ENCODE measurements around the gene CASZ1. TPM values are rescaled to one million over a fixed set of nuclear protein-coding genes. Genes with fewer than 3 reads are reported as not detected.
A peak's percentile ranks its signal among the peaks of the same experiment; 100 is the strongest.

Gene CASZ1
- total RNA-seq, 1 experiment from 2014 or later, result 15.2 TPM

- Histone ChIP-seq H3K27ac (no peak overlapping the region), H3K4me2 (peak overlapping the region; percentile 97), H4K20me1 (ENCODE audit: insufficient read depth) (no peaks in the 10 kb centered on the region), H2AFZ (peak overlapping the region; percentile 66), H3K4me3 (peak overlapping the region; percentile 78), H3K9me2 (ENCODE audit: insufficient read depth) (no peaks in the 10 kb centered on the region), H3K9me3 (ENCODE audit: insufficient read depth, low read depth) (no peaks in the 10 kb centered on the region), H3F3A (ENCODE audit: insufficient read depth, low read depth) (peaks cover 5% of the 10 kb centered on the region; the same call in 1 of the 2 replicates), H3K27me3 (ENCODE audit: insufficient read depth, low read depth) (no peaks in the 10 kb centered on the region), H3K79me2 (ENCODE audit: low read depth) (no peaks in the 10 kb centered on the region), H3K4me1 (replicated peaks; ENCODE audit: insufficient read depth) (peaks cover 19% of the 10 kb centered on the region), H3K36me3 (ENCODE audit: low read depth) (no peaks in the 10 kb centered on the region)
- BruUV-seq (replicated peaks), result no TSS peak
- ChIA-PET POLR2A (ENCODE audit: unreplicated experiment) (interaction anchor here (0.6 kb wide), 1 partner anchor 32 kb away, joined by 4 read pairs; no protein-coding TSS in a partner anchor), CTCF (interaction anchor here (0.5 to 0.6 kb wide), 3 partner anchors 23 to 72 kb away, joined by 11 to 15 read pairs (median 13); no protein-coding TSS in a partner anchor)
- peak in 1 of 2 experiments; percentile 54 for DNase-seq
- intact Hi-C loops (cut with micrococcal nuclease; ENCODE audit: unreplicated experiment), result no loop called here
- TF ChIP-seq CTCF (conservative IDR thresholded peaks at IDR 0.05) (no peak), EZH2 (IDR thresholded peaks at IDR 0.05; ENCODE audit: low read depth) (no peak)
Observed at GRCh38 chr1:10793129-10793651, 3.3 kb downstream of the CASZ1 start.

GRCh38 chr1:10791105-10791951, 5.1 kb downstream of the CASZ1 start:
- Histone ChIP-seq H3K36me3 (ENCODE audit: low read depth) (no peaks in the 10 kb centered on the region), H3K27ac (no peak overlapping the region), H3K4me1 (replicated peaks; ENCODE audit: insufficient read depth) (peaks cover 19% of the 10 kb centered on the region), H3K4me3 (no peak overlapping the region), H3K4me2 (peak overlapping the region; percentile 38), H4K20me1 (ENCODE audit: insufficient read depth) (no peaks in the 10 kb centered on the region), H2AFZ (no peak overlapping the region), H3K79me2 (ENCODE audit: low read depth) (no peaks in the 10 kb centered on the region), H3F3A (ENCODE audit: insufficient read depth, low read depth) (peaks cover 5% of the 10 kb centered on the region; the same call in 1 of the 2 replicates), H3K9me3 (ENCODE audit: insufficient read depth, low read depth) (no peaks in the 10 kb centered on the region), H3K27me3 (ENCODE audit: insufficient read depth, low read depth) (no peaks in the 10 kb centered on the region), H3K9me2 (ENCODE audit: insufficient read depth) (no peaks in the 10 kb centered on the region)
- intact Hi-C loops (cut with micrococcal nuclease; ENCODE audit: unreplicated experiment), result no loop called here
- CTCF ChIA-PET, result interaction anchor here (0.7 kb wide), 1 partner anchor 624 kb away, joined by 4 read pairs; no protein-coding TSS in a partner anchor
- BruUV-seq (replicated peaks), result no TSS peak
- peak in 1 of 2 experiments; percentile 60 for DNase-seq
- TF ChIP-seq CTCF (conservative IDR thresholded peaks at IDR 0.05) (no peak), EZH2 (IDR thresholded peaks at IDR 0.05; ENCODE audit: low read depth) (no peak)
- POLR2A ChIA-PET (ENCODE audit: unreplicated experiment), result interaction anchor here (0.6 kb wide), 1 partner anchor 65 kb away, joined by 5 read pairs; no protein-coding TSS in a partner anchor

GRCh38 chr1:10789803-10790702, 6.4 kb downstream of the CASZ1 start:
- no peaks in the 10 kb centered on the region for H3K9me3 ChIP-seq (ENCODE audit: insufficient read depth, low read depth)
- H3K79me2 ChIP-seq (ENCODE audit: low read depth), result no peaks in the 10 kb centered on the region
- peaks cover 19% of the 10 kb centered on the region for H3K4me1 ChIP-seq (replicated peaks; ENCODE audit: insufficient read depth)
- H3K27me3 ChIP-seq (ENCODE audit: insufficient read depth, low read depth), result no peaks in the 10 kb centered on the region
- no peak for DNase-seq
- POLR2A ChIA-PET (ENCODE audit: unreplicated experiment), result no interaction called here
- CTCF ChIA-PET, result no interaction called here
- TF ChIP-seq CTCF (conservative IDR thresholded peaks at IDR 0.05) (no peak), EZH2 (IDR thresholded peaks at IDR 0.05; ENCODE audit: low read depth) (no peak)
- H3K27ac ChIP-seq, result no peak overlapping the region
- no peaks in the 10 kb centered on the region for H3K9me2 ChIP-seq (ENCODE audit: insufficient read depth)
- no peak overlapping the region for H2AFZ ChIP-seq
- intact Hi-C loops (cut with micrococcal nuclease; ENCODE audit: unreplicated experiment), result no loop called here
- BruUV-seq (replicated peaks), result no TSS peak
- no peaks in the 10 kb centered on the region for H4K20me1 ChIP-seq (ENCODE audit: insufficient read depth)
- peaks cover 5% of the 10 kb centered on the region; the same call in 1 of the 2 replicates for H3F3A ChIP-seq (ENCODE audit: insufficient read depth, low read depth)
- H3K4me3 ChIP-seq, result no peak overlapping the region
- H3K36me3 ChIP-seq (ENCODE audit: low read depth), result no peaks in the 10 kb centered on the region
- H3K4me2 ChIP-seq, result no peak overlapping the region

All from PC-9 (cell line).